Measurements from ENCODE around the gene LRP1B.

LRP1B gene

DNA sequence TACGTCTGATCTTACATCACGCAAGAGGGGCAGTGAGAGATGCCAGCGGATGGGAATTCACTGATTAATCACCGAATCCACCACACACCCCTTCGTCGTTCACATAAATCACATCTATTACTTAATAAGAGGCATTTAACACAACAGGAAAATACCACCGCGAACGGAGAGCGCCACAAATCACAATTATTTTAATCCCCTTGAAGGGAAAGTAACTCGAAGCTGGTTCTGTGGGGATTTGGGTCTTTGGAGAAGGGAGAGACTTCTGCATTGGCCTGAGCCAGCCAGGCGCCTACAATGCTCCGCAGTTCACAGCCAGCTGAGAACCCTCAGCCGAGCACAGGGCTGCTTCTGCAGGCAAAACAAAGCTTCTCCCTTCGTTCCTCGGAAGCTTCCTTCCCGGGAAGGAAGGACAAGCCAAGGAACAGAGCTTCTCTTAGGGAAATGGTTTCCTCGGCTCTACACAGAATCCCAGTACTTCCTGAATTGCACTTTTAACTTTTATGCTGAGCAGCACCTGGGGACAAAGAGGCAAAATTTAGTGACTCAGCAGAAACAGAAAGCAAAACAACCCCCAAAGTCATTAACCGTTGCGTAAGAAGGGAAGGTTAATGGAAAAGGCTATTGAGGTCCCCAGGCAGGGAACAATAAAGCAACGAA lies at the start of gene LRP1B:
Gene LRP1B (minus strand): TSS at position 7 of the 660 bp plus-strand sequence. CDS start 287 bp downstream, outside the sequence.
- peak in 2 of 3 experiments; percentile 70 to 86 for DNase-seq

DNA sequence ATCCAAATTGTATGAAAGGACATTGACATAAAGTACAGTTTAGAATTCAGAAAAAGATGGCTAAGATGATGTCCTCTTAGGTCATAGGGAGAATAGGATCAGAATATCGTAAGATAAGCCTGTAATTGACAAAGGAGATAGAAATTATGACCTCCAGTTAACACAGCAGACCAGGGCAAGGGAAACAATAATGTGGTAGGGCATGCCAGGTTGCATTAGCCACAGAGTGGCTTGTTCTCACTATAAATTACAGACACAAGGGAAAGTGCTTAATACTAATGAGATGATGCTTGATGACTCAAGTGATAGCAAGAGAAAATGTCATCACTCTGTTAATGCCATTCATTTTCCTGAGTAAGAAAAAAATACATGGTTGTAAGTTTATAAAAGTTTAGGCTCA lies 48.9 kb upstream of the LRP1B start:
- no peak for DNase-seq

- DNase-seq, result no peak
These were observed 47.8 kb upstream of the LRP1B start for GRCh38 chr2:142178604-142179003.

DNA sequence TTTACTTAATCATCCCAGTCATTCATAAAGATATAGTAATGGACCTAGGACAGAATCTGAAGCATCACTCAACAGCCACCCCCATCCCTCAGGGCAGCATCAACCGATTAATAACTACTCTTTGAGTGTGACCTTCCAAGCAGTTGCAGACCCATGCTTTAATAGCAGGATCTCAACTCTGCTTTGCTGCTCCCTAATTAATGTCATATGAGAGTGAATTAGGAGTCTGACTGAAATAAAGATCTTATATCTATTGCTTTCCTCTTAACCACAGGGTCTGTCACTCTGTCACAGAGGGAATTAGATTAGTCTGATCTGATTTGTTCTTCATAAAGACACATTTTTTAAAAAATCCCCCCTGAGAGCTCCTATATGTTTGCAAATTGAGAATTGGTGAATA lies 46.1 kb upstream of the LRP1B start:
- DNase-seq, result peak in 1 of 3 experiments; percentile 35

DNA sequence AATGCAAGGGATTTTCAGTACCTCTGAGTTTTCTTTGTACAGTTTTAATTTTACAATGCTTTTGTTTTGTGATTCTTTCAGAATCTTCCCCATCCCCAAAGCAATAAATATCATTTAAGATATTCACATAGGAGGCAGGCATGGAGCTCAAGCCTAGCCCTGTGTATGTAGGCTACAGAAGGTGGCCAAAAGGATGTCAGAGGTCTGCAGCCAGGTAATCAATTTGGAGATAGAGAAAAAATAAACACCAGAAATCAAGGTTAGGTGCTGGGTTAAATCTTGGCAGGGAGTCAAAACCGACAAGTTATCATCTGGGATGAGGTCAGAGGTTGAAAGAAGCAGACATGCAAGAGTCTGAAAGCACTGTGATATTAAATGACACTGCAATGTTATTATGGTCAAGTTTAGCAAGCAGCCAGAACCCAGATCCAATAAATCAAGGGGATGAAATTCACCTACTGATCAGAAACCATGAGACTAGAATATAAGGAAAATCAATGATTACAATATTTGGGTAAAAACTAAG lies 45.1 kb upstream of the LRP1B start:
- DNase-seq, result peak in 1 of 3 experiments; percentile 35

DNA sequence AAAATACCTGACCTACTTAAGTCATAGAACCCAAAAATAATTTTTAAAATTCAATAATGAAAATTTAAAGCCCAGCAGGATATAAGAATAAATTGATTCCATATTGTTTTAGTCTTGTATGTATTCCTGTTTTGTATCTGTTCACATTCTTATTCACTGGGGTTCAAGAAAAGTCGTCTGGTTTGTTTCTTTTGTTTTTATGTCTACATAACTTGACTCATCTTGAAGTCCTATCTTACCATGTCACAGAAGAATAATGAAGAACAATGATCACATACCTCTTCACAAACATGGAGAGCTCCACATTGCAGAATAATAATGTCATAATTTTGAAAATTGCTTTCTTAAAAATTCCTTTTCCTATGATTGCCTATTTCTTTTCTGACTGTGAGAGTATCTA lies 43.4 kb upstream of the LRP1B start:
- DNase-seq, result no peak

DNA sequence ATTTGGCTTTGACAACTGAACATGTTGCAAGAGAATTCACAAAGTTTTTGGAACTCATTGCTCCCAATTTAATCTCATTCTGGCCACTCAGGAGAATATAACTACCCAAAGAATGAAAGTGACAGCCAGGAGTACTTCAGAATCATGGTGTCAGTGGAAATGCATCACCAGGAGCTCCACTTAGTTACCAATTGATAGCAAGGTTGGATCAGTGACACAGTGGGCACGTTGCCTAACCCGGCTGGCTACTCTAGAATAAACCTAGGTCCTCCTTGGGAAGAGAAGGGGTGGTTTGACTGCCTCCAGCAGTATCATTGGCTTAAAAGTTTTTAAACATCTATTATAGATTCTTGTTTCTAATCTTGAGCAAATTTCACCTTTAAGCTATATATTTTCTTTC lies 40.0 kb upstream of the LRP1B start:
- DNase-seq, result no peak

- peak in 2 of 3 experiments; percentile 37 to 68 for DNase-seq
These were observed 35.0 kb upstream of the LRP1B start for GRCh38 chr2:142165790-142166189.

GRCh38 chr2:142153601-142154000 lies 22.8 kb upstream of the LRP1B start:
- no peak for DNase-seq

DNA sequence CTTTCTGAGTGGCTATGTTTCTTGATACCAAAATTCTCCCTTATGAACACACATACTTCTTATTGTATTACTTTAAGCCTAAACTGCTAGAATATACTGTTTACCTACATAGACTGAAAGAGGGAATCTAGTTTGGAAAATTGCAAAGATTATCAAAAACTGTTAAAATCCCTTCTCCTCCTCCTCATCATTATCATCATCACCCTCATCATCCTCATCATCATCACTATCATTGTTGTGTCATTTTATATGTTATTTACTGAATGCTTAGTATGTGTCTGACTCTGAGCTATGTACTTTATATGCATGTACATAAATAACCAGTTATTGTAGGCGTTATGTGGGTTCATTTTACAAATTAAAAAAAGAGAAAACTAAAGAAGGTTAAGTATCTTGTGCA lies 19.6 kb upstream of the LRP1B start:
- DNase-seq, result no peak

DNA sequence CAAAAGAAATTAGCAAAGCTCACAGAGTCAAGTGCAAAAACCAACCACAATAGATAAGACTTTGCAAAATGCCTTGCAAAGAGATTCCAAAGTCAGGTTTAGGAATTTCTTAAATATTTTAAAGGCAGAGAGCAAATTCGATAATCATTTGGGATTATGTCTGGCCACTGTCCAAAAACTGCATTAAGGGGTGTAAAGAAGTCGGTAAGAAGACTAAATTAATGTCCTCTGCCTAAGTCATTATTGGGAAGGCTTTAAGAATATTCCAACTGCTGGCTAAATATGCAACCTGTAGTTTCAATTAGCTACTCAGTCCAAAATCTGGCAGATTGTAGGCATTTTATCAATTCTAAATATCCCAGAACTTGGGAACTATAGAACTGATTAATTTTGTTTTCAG lies 13.7 kb upstream of the LRP1B start:
- DNase-seq, result no peak

- DNase-seq, result peak in 1 of 3 experiments; percentile 16
These were observed 11.8 kb upstream of the LRP1B start for GRCh38 chr2:142142595-142142994.

DNA sequence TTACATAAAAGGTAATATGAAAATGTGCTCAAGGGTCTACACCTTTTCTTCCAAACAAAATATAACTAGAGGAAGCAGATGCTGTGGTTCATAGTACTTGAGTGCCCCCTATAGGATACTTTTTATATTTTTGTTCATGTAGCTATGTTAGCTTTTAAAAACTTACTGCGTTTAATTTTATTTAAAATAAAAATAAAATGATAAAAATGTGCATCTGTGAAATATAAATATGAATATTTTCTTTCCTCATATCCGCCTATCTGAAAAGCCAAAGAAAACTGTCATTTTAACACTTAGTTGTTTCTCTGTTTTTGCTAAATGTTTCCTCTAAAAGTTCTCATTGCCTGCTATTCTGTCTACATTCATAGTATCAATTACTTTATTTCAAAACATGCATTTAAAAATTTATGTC lies 9.6 kb upstream of the LRP1B start:
- DNase-seq, result peak in 2 of 3 experiments; percentile 11 to 59

DNA sequence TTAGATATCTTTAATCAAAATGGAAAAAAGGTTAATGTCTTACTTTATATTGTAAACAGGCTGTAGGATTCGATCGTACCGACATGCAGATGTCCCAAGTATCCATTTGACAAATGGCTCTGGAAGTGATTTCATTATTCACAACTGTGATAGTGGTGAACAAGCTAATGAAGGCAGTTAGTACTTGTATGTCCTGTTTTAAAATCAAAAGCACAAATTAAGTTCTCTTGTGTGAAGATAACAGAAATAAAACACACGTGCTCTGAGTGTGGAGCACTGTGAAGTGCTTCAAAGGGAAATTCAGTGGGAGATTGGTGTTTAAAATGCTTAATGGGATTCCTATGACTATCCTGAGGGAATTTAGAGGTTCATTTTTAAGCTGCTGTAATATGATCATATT lies 8.6 kb upstream of the LRP1B start:
- no peak for DNase-seq

DNA sequence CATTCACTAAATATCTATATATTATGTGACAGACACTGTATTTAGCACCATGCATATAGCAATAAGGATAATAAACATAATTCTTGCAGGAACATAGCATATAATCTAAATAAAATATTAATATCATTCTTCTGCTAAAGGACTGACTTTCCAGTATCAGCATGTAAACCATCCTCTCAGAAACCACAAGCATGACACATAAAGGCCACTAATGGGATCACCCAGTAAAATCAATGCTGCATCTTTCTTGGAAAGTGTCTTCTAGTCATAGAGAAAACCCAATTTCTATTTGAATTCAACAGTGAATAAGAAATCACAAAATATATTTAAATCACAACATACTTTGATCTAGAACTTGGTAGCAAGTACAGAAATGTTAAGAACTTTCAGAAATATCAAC lies 5.8 kb upstream of the LRP1B start:
- DNase-seq, result no peak

GRCh38 chr2:142134911-142135310 lies 4.1 kb upstream of the LRP1B start:
- DNase-seq, result no peak

DNA sequence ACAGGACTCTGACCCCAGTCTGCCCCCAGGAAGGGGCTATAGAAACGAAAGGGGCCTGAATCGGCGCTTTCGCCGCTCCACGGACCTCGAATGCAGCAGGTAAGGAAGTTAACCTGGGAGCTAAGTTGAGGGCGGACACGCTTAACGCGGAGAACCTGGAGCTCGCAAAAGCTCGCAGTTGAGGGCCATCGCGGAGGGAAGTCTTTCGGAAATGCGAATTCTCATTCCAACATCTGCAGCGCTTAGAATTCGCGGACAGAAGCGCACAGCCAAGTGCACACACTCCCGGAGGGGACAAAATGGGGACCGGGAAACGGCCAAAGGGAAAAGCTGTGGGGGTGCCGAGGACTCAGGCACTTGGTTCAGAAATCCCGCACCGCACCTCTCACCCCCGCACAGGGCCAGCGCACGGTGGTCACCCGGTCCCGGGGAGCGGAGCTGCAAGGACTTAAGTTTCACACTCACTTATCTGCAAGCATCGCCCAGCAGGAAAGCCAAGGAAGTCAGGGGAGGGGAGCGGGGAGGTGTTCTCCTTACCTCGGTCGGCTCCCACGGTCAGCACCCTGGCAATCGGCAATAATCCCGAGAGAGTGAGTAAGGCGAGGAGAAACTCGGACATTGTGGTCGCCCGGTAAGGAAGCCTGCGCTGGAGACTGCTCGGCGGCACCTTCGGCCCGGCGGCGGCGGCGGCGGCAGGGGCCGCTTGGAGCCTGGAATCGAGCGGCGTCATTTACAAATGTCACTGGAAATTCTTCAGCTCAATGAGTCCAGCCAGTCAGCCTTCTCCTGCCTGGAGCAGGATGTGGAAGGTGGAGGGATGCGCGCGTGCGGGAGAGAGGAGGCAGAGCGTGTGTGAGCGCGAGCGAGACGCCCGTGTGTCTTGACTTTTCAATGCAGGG lies 456 bp downstream of the LRP1B start:
- peak; percentile 0 to 86 (median 62) for DNase-seq

GRCh38 chr2:142128105-142128504 lies 2.7 kb downstream of the LRP1B start:
- no peak for DNase-seq

- no peak for DNase-seq
These were observed 3.6 kb downstream of the LRP1B start for GRCh38 chr2:142127248-142127647.

GRCh38 chr2:142124706-142125105 lies 6.1 kb downstream of the LRP1B start:
- DNase-seq, result no peak

GRCh38 chr2:142119347-142119746 lies 11.5 kb downstream of the LRP1B start:
- no peak for DNase-seq

- DNase-seq, result no peak
These were observed 18.0 kb downstream of the LRP1B start for GRCh38 chr2:142112757-142113221.

- no peak for DNase-seq
These were observed 26.6 kb downstream of the LRP1B start for GRCh38 chr2:142104134-142104758.
